ENCODE measurements around the gene CCDC120. TPM values are rescaled to one million over a fixed set of nuclear protein-coding genes. Genes with fewer than 3 reads are reported as not detected.

The CCDC120 gene
- total RNA-seq, 1 donor from 2014 or later: 1.6 TPM

DNA sequence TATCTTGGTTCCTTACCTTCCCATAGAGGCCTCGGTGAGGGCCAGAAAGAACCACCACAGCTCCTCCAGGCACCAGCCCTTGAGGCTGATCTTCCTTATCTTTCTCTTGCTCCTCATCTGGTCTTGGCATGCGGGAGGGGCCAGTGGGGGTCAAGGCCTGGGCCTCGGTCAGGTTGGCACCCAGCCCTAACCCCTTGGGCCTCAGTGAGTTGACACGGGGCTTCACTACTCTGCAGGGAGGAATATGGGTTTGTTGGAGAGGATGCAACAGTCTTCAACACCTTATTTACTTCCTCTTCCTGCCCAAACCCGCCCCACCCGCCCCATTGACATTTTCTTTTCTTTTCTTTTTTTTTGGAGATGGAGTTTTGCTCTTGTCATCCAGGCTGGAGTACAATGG, 58.8 kb downstream of the CCDC120 start:
- Histone ChIP-seq H3K27ac (replicated peaks) (no peak overlapping the region), H3K36me3 (peaks cover 52% of the 10 kb centered on the region), H3K4me1 (peaks cover 9% of the 10 kb centered on the region), H3K9me3 (replicated peaks) (no peaks in the 10 kb centered on the region), H3K27me3 (ENCODE audit: low read depth) (no peaks in the 10 kb centered on the region), H3K4me3 (no peak overlapping the region)
- no peak for DNase-seq
- intact Hi-C loops (cut with micrococcal nuclease): no loop called here
- TF ChIP-seq, protein P1, sequence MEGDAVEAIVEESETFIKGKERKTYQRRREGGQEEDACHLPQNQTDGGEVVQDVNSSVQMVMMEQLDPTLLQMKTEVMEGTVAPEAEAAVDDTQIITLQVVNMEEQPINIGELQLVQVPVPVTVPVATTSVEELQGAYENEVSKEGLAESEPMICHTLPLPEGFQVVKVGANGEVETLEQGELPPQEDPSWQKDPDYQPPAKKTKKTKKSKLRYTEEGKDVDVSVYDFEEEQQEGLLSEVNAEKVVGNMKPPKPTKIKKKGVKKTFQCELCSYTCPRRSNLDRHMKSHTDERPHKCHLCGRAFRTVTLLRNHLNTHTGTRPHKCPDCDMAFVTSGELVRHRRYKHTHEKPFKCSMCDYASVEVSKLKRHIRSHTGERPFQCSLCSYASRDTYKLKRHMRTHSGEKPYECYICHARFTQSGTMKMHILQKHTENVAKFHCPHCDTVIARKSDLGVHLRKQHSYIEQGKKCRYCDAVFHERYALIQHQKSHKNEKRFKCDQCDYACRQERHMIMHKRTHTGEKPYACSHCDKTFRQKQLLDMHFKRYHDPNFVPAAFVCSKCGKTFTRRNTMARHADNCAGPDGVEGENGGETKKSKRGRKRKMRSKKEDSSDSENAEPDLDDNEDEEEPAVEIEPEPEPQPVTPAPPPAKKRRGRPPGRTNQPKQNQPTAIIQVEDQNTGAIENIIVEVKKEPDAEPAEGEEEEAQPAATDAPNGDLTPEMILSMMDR (IDR thresholded peaks at IDR 0.05; ENCODE audit: borderline replicate concordance): no peak

Other genes starting within 250 kb of the CCDC120 start
- gene ERAS, start 232.5 kb upstream of the CCDC120 start, total RNA-seq: not detected
- not detected for gene PCSK1N, start 223.4 kb upstream of the CCDC120 start, total RNA-seq
- 76.1 TPM for gene TIMM17B, start 161.2 kb upstream of the CCDC120 start, total RNA-seq
- gene PQBP1, start 161.1 kb upstream of the CCDC120 start, total RNA-seq: 60.3 TPM
- gene SLC35A2, start 147.4 kb upstream of the CCDC120 start, total RNA-seq: 10.4 TPM
- 3.3 TPM for gene PIM2, start 140.0 kb upstream of the CCDC120 start, total RNA-seq
- gene OTUD5, start 101.4 kb upstream of the CCDC120 start, total RNA-seq: 21.2 TPM
- gene KCND1, start 87.2 kb upstream of the CCDC120 start, total RNA-seq: 0.30 TPM
- gene GRIPAP1, start 56.7 kb upstream of the CCDC120 start, total RNA-seq: 20.7 TPM
- gene TFE3, start 15.6 kb upstream of the CCDC120 start, total RNA-seq: 19.2 TPM
- gene PRAF2, start 15.0 kb downstream of the CCDC120 start, total RNA-seq: 8.7 TPM
- 80.4 TPM for gene WDR45, start 20.9 kb downstream of the CCDC120 start, total RNA-seq
- gene GPKOW, start 64.7 kb downstream of the CCDC120 start, total RNA-seq: 18.1 TPM
- 2.4 TPM for gene MAGIX, start 103.8 kb downstream of the CCDC120 start, total RNA-seq
- gene PLP2, start 112.9 kb downstream of the CCDC120 start, total RNA-seq: 42.1 TPM
- gene PRICKLE3, start 127.4 kb downstream of the CCDC120 start, total RNA-seq: 9.7 TPM
- gene SYP, start 141.2 kb downstream of the CCDC120 start, total RNA-seq: 1.6 TPM
- 0.08 TPM for gene CACNA1F, start 174.3 kb downstream of the CCDC120 start, total RNA-seq
- gene CCDC22, start 176.5 kb downstream of the CCDC120 start, total RNA-seq: 10.6 TPM
- gene FOXP3, start 205.7 kb downstream of the CCDC120 start, total RNA-seq: not detected
- gene PPP1R3F, start 210.8 kb downstream of the CCDC120 start, total RNA-seq: 25.3 TPM
- not detected for gene GAGE10, start 244.6 kb downstream of the CCDC120 start, total RNA-seq